HCT116 (cell line): ENCODE measurements around the gene ITGAD. TPM values are rescaled to one million over a fixed set of nuclear protein-coding genes. Genes with fewer than 3 reads are reported as not detected.

Source experiments
- ATAC-seq: fragments of 200-7000 bp; cut with Tn5 transposase; 2 replicates; pipeline ENCODE4 v1.9.1; 2020; ENCODE audit warnings: mild to moderate bottlenecking, moderate library complexity
- BruUV-seq: library from RNA; stranded (reverse); fragments of 400-500 nt; replicated peaks from 2 replicates; lab custom pipeline; 2021; lab: Mats Ljungman, UMichigan
- CTCF ChIA-PET: fragments of 300-600 bp; sonication (Branson Sonifier 250); formaldehyde crosslinking; loops from one replicate; lab custom pipeline; 2021; ENCODE audit warnings: antibody characterized with exemption; lab: Charles Lee
- POLR2A ChIA-PET: fragments of 300-600, 350-600 bp; sonication (Branson Sonifier 250); formaldehyde crosslinking; loops from one replicate; lab custom pipeline; 2021; ENCODE audit warnings: antibody characterized with exemption; lab: Charles Lee
- RAD21 ChIA-PET, 2 experiments: fragments of 300-600 bp; sonication (Branson Sonifier 250); formaldehyde crosslinking; loops; one replicate each; lab custom pipeline; 2023; ENCODE audit warnings: low total read pairs in 2 of 2; ENCODE audit not compliant: uncharacterized antibody in 2 of 2, unreplicated experiment in 2 of 2, low non-redundant PET in 1 of 2; lab: Charles Lee
- DNase-seq: peaks from one replicate; pipeline ENCODE4 v3.0.0-alpha.2; 2010; ENCODE audit warnings: low read depth, low spot score
- H2AFZ ChIP-seq: fragments of 200-600 bp; shearing (Covaris generic), sonication (generic); 2 replicates; pipeline ENCODE4 v1.6.1; 2017; ENCODE audit warnings: low read depth, mixed run types, mixed read lengths, antibody characterized with exemption, low read length; ENCODE audit not compliant: poor library complexity, severe bottlenecking
- H3K27ac ChIP-seq: 2 replicates; pipeline ENCODE4 v1.5.1; 2012; ENCODE audit warnings: low read depth, low read length
- H3K27me3 ChIP-seq: fragments of 200-600 bp; sonication (generic); 2 replicates; pipeline ENCODE4 v1.6.1; 2016; ENCODE audit warnings: mixed run types, low read length, mixed read lengths; ENCODE audit not compliant: insufficient read depth
- H3K36me3 ChIP-seq, 2 experiments: fragments of 200-500 bp in 1 of 2; fragments of 200-600 bp in 1 of 2; sonication (Bioruptor generic) in 1 of 2; sonication (generic) in 1 of 2; 2 replicates each; pipeline versions ENCODE4 v1.5.1 to v1.6.1; 2014 to 2016; ENCODE audit warnings: low read length in 2 of 2, inconsistent platforms in 1 of 2, mixed read lengths in 1 of 2, mixed run types in 1 of 2; ENCODE audit not compliant: insufficient read depth in 2 of 2, control insufficient read depth in 1 of 2
- H3K4me1 ChIP-seq, 2 experiments: fragments of 200-600 bp in 1 of 2; sonication (generic) in 1 of 2; 2 replicates each; pipeline versions ENCODE4 v1.5.1 to v1.6.1; 2012 to 2017; ENCODE audit warnings: low read length in 2 of 2, inconsistent platforms in 1 of 2, mild to moderate bottlenecking in 1 of 2, mixed read lengths in 1 of 2, mixed run types in 1 of 2, moderate library complexity in 1 of 2; ENCODE audit not compliant: insufficient read depth in 2 of 2, control insufficient read depth in 1 of 2
- H3K4me2 ChIP-seq: fragments of 200-600 bp; sonication (generic); 2 replicates; pipeline ENCODE4 v1.6.1; 2017; ENCODE audit warnings: mixed run types, low read length, mixed read lengths
- H3K4me3 ChIP-seq, 2 experiments: fragments of 200-600 bp in 1 of 2; sonication (generic) in 1 of 2; replicated peaks in 1 of 2; 2 replicates each; pipeline ENCODE4 v1.5.1; 2011 to 2016; ENCODE audit warnings: low read length in 2 of 2, control low read depth in 1 of 2, low read depth in 1 of 2, mild to moderate bottlenecking in 1 of 2, mixed read lengths in 1 of 2, mixed run types in 1 of 2
- H3K79me2 ChIP-seq: fragments of 200-600 bp; sonication (generic); 2 replicates; pipeline ENCODE4 v1.6.1; 2017; ENCODE audit warnings: mild to moderate bottlenecking, mixed run types, low read length, moderate library complexity, mixed read lengths; ENCODE audit not compliant: insufficient read depth
- H3K9ac ChIP-seq: fragments of 200-600 bp; sonication (generic); 2 replicates; pipeline ENCODE4 v1.6.1; 2016; ENCODE audit warnings: low read length, mixed read lengths
- H3K9me2 ChIP-seq: fragments of 200-600 bp; sonication (generic), shearing (Covaris generic); 2 replicates; pipeline ENCODE4 v1.6.1; 2017; ENCODE audit warnings: mixed run types, mild to moderate bottlenecking, moderate library complexity; ENCODE audit not compliant: insufficient read depth
- H3K9me3 ChIP-seq, 2 experiments: fragments of 200-500 bp in 1 of 2; fragments of 200-600 bp in 1 of 2; sonication (Bioruptor generic) in 1 of 2; sonication (generic) in 1 of 2; 2 replicates each; pipeline ENCODE4 v1.6.1; 2014 to 2017; ENCODE audit warnings: low read length in 2 of 2, mixed read lengths in 2 of 2, inconsistent platforms in 1 of 2, low read depth in 1 of 2, mild to moderate bottlenecking in 1 of 2, mixed run types in 1 of 2, moderate library complexity in 1 of 2; ENCODE audit not compliant: control insufficient read depth in 1 of 2, insufficient read depth in 1 of 2
- H4K20me1 ChIP-seq: fragments of 200-600 bp; sonication (generic), shearing (Covaris generic); 2 replicates; pipeline ENCODE4 v1.6.1; 2017; ENCODE audit warnings: mixed run types, mild to moderate bottlenecking, moderate library complexity; ENCODE audit not compliant: insufficient read depth
- ELF1 ChIP-seq: IDR thresholded peaks from 2 replicates; pipeline ENCODE4 v1.6.1; 2012; ENCODE audit warnings: low read depth, borderline replicate concordance
- FOSL1 ChIP-seq: IDR thresholded peaks from 2 replicates; pipeline ENCODE4 v1.6.1; 2012; ENCODE audit warnings: low read depth
- RAD21 ChIP-seq: IDR thresholded peaks from 2 replicates; pipeline ENCODE4 v1.6.1; 2012; ENCODE audit warnings: low read depth, mild to moderate bottlenecking
- SRF ChIP-seq: IDR thresholded peaks from 2 replicates; pipeline ENCODE4 v1.6.1; 2012; ENCODE audit warnings: low read depth
- TCF7L2 ChIP-seq: IDR thresholded peaks from 2 replicates; pipeline ENCODE4 v1.7.0; 2011; ENCODE audit warnings: borderline replicate concordance, inconsistent platforms; ENCODE audit not compliant: insufficient read depth, insufficient read length; ENCODE audit errors: extremely low read depth
- YY1 ChIP-seq: IDR thresholded peaks from 2 replicates; pipeline ENCODE4 v1.6.1; 2011; ENCODE audit warnings: low read length, low read depth, moderate library complexity, mild to moderate bottlenecking; ENCODE audit not compliant: insufficient replicate concordance; ENCODE audit errors: extremely low read depth
- intact Hi-C: fragments of 100-400 bp; cut with micrococcal nuclease; formaldehyde crosslinking; loops from 2 replicates; pipeline ENCODE4 v1.10.0; 2022
- total RNA-seq: library from RNA; stranded (reverse); gene quantifications from one replicate; pipeline ENCODE4 v1.2.1, GENCODE V29; 2021; ENCODE audit not compliant: unreplicated experiment
- TF ChIP-seq, protein P1 (sequence below): IDR thresholded peaks from 2 replicates; pipeline ENCODE4 v1.6.1; 2012
- TF ChIP-seq, protein P2 (sequence below): IDR thresholded peaks from 2 replicates; pipeline ENCODE4 v1.6.1; 2011; ENCODE audit warnings: mild to moderate bottlenecking, low read length, moderate library complexity; ENCODE audit not compliant: insufficient replicate concordance; ENCODE audit errors: extremely low read depth
- TF ChIP-seq, protein P3 (sequence below): IDR thresholded peaks from 2 replicates; pipeline ENCODE4 v1.6.1; 2012

ITGAD gene
- total RNA-seq, 1 experiment from 2014 or later, result 0.12 TPM

DNA sequence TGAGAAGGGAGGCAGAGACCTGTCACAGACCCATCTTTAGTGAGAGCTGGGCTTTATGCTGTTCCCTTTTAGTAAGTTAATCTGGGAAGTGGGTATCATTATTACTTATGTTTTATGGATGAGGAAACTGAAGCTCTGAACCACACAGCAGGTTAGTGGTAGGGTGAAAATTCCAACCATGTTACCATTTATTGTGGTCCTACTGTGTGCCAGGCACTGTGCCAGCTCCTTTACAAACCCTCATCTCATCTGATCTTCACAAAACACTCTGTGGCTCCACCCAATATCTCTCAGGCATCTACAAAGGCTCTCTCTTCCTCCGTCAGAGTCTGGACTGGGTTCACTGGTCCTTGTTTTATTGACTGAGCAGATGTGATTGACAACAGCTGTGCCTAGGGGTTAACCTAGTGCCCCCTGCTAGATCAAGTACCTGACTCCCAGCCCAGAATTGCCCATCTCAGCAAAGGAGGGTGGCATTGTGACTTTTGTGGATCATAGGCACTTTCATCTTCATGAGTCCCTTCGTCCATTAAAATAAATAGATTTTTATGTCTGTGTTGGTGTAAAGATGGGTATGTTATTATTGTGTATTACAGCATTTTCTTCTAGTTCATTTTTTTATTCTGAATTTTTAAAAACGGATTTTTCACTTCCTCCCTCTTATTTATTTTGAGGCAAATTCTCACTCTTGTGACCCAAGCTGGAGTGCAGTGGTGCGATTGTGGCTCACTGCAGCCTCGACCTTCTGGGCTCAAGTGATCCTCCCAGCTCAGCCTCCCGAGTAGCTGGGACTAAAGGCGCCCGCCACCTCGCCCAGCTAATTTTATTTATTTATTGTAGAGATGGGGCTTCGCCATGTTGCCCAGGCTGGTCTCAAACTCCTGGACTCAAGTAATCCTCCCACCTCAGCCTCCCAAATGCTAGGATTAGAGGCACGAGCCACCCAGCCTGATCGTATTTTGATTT is 81.9 kb downstream of the ITGAD start:
- H3K9ac ChIP-seq, result no peak overlapping the region
- no peak overlapping the region for H3K4me2 ChIP-seq
- no peaks in the 10 kb centered on the region for H4K20me1 ChIP-seq
- no peak for TF ChIP-seq YY1
- TF ChIP-seq, protein P1, sequence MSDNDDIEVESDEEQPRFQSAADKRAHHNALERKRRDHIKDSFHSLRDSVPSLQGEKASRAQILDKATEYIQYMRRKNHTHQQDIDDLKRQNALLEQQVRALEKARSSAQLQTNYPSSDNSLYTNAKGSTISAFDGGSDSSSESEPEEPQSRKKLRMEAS, result no peak
- TF ChIP-seq, protein P2, sequence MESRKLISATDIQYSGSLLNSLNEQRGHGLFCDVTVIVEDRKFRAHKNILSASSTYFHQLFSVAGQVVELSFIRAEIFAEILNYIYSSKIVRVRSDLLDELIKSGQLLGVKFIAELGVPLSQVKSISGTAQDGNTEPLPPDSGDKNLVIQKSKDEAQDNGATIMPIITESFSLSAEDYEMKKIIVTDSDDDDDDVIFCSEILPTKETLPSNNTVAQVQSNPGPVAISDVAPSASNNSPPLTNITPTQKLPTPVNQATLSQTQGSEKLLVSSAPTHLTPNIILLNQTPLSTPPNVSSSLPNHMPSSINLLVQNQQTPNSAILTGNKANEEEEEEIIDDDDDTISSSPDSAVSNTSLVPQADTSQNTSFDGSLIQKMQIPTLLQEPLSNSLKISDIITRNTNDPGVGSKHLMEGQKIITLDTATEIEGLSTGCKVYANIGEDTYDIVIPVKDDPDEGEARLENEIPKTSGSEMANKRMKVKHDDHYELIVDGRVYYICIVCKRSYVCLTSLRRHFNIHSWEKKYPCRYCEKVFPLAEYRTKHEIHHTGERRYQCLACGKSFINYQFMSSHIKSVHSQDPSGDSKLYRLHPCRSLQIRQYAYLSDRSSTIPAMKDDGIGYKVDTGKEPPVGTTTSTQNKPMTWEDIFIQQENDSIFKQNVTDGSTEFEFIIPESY, result no peak
- no peak for TF ChIP-seq TCF7L2
- no peak for TF ChIP-seq ELF1
- no peak for TF ChIP-seq FOSL1
- TF ChIP-seq, protein P3, sequence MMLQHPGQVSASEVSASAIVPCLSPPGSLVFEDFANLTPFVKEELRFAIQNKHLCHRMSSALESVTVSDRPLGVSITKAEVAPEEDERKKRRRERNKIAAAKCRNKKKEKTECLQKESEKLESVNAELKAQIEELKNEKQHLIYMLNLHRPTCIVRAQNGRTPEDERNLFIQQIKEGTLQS, result no peak
- no peak for TF ChIP-seq RAD21
- TF ChIP-seq SRF, result no peak
- ChIA-PET RAD21 (no interaction called here), POLR2A (no interaction called here), CTCF (interaction anchor here (1.9 kb wide), 1 partner anchor 15 kb away, joined by 9 read pairs; the partner anchor contains the start of gene ARMC5)
- no peaks in the 10 kb centered on the region for H3K9me3 ChIP-seq
- no peak for ATAC-seq
- DNase-seq, result no peak
- H3K36me3 ChIP-seq, result no peaks in the 10 kb centered on the region
- intact Hi-C loops, result loop anchor here (5.0 kb wide), 1 partner anchor 222 kb away; no protein-coding TSS in a partner anchor
- no peak overlapping the region for H2AFZ ChIP-seq
- peaks cover 16 to 43% of the 10 kb centered on the region in 2 experiments for H3K4me1 ChIP-seq
- no peak overlapping the region for H3K27ac ChIP-seq
- H3K79me2 ChIP-seq, result no peaks in the 10 kb centered on the region
- H3K9me2 ChIP-seq, result no peaks in the 10 kb centered on the region
- H3K4me3 ChIP-seq, result no peak overlapping the region
- no peaks in the 10 kb centered on the region for H3K27me3 ChIP-seq
- BruUV-seq, result no TSS peak
